Heart left ventricle (tissue), 16 donors: ENCODE measurements around the gene SMIM21. TPM values are rescaled to one million over a fixed set of nuclear protein-coding genes. Genes with fewer than 3 reads are reported as not detected.

Experiments used
- ATAC-seq, 4 donors: fragments of 200-7000 bp; cut with Tn5 transposase; one replicate each; pipeline ENCODE4 v1.9.1; 2020 to 2022; ENCODE audit warnings: moderate library complexity in 4 of 4, mild to moderate bottlenecking in 3 of 4, moderate number of reproducible peaks in 1 of 4
- DNase-seq, 5 donors: peaks; one replicate each; pipeline ENCODE4 v3.0.0-alpha.2; 2020
- H3K27ac ChIP-seq, 12 donors: fragments of 200-600 bp; sonication (generic) in 4 of 12; one replicate each; pipeline versions ENCODE4 v1.5.0 to v1.8.0; 2016 to 2022; ENCODE audit warnings: mild to moderate bottlenecking in 2 of 12
- H3K27me3 ChIP-seq, 9 donors: fragments of 200-600 bp; sonication (generic) in 2 of 9; one replicate each; pipeline versions ENCODE4 v1.5.1 to v1.8.0; 2016 to 2022; ENCODE audit warnings: mild to moderate bottlenecking in 3 of 9
- H3K36me3 ChIP-seq, 9 donors: fragments of 200-600 bp; sonication (generic) in 2 of 9; one replicate each; pipeline versions ENCODE4 v1.5.0 to v1.8.0; 2018 to 2022; ENCODE audit warnings: mild to moderate bottlenecking in 2 of 9
- H3K4me1 ChIP-seq, 12 donors: fragments of 200-600 bp; sonication (generic) in 4 of 12; one replicate each; pipeline versions ENCODE4 v1.5.0 to v1.8.0; 2016 to 2022; ENCODE audit warnings: mild to moderate bottlenecking in 3 of 12
- H3K4me3 ChIP-seq, 12 donors: fragments of 200-600 bp; sonication (generic) in 4 of 12; one replicate each; pipeline versions ENCODE4 v1.5.0 to v1.8.0; 2017 to 2022; ENCODE audit warnings: mild to moderate bottlenecking in 9 of 12, moderate library complexity in 4 of 12
- H3K9me3 ChIP-seq, 12 donors: fragments of 200-600 bp; sonication (generic) in 4 of 12; one replicate each; pipeline versions ENCODE4 v1.5.0 to v1.8.0; 2016 to 2022; ENCODE audit warnings: mild to moderate bottlenecking in 1 of 12
- POLR2A ChIP-seq, 2 donors: fragments of 450-650 bp; IDR thresholded peaks; one replicate each; pipeline ENCODE4 v1.6.1; 2017; ENCODE audit warnings: antibody characterized with exemption in 2 of 2, mild to moderate bottlenecking in 2 of 2, moderate library complexity in 2 of 2
- WGBS, 4 donors: extraction: QIAGEN DNeasy Blood & Tissue Kit in 2 of 4; methylation state at CpG; one replicate each; pipeline versions ENCODE4 v1.1.5 to v1.1.7; 2013 to 2018; 5-methylcytosine and 5-hydroxymethylcytosine counted together
- intact Hi-C, 10 donors: fragments of 100-400 bp; cut with DNase I; formaldehyde crosslinking; loops; one replicate each; pipeline versions ENCODE4 v1.11.1 to v1.14.2; 2022
- polyA plus RNA-seq, 2 donors: library from polyadenylated mRNA; stranded (reverse); fragments of 200-250 nt; gene quantifications; one replicate each; pipeline ENCODE4 v1.2.3, GENCODE V29; 2013
- total RNA-seq, 9 donors: library from RNA; depleted of rRNA in 2 of 9; stranded (reverse); fragments of >200 nt in 2 of 9; fragmentation: NEBNext Ultra II Directional in 3 of 9; extraction: Animal tissue kit (Norgen Biotek cat#: 25700) in 3 of 9; gene quantifications; one replicate each; pipeline versions ENCODE4 v1.1.0 to v1.2.4, GENCODE V29; 2016 to 2023
- TF ChIP-seq, protein P1 (sequence below), 12 donors: fragments of 200-600 bp; sonication (generic) in 4 of 12; IDR thresholded peaks; one replicate each; pipeline versions ENCODE4 v1.5.0 to v1.8.0; 2018 to 2022; ENCODE audit warnings: antibody characterized with exemption in 12 of 12, mild to moderate bottlenecking in 5 of 12
- donor health status: ischemic (EF 13 %, LVEDD 7.1; RV severe dilation, severe dysfunction).
- donor health status: healthy with polysubstance abuse.
- donor health status: DM: no; HTN: yes; CAD: no.
- donor health status: DM: no; HTN: no; CAD: no.
- donor health status: ischemic (EF 25% LVEDD 6.9; RV normal size, moderate dysfunction).
- donor health status: ischemic (EF 25% LVEDD 5.7; RV mildly dilated, moderate dysfunction).
- donor health status: healthy.
- donor health status: DM: yes; HTN: yes; CAD: no.
- donor health status: ischemic (EF 35%, LVEDD 5.7; RV mildly dilated, moderate dysfunction).
- donor health status: nonischemic (EF 11% LVEDD 7.7; RV severe dilation, severe dysfunction).
- donor health status: DM: yes; HTN: yes; CAD: no.
- donor health status: PGD.
- donor health status: ischemic (EF 29% LVEDD 5.4; RV normal size, mild dysfunction).
- donor health status: nonischemic (EF 23%, LVEDD 6.1; RV moderate dilation, normal function).

SMIM21 gene
- total and polyA plus RNA-seq, 11 donors: not detected

DNA sequence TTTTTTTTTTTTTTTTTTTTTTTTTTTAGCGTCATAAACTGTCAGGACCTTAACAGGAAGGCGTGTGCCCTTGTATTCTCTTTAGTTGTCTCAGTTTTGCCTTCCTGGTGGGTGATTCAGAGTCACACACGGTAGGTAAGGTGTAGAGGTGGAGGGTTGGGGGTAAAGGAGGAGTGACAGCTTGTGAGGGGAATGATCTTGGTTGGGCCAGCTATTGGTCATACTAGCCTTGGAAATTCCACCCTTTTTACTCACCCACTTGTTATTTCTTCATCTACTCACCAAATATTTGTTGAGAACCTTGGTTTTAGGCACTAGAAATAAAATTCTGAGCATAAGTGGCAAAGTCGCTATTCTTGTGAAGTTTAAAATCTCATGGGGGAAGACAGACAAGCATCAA is 22.2 kb downstream of the SMIM21 start:
- Histone ChIP-seq H3K27ac (no peak overlapping the region), H3K4me1 (no peaks in the 10 kb centered on the region)
- WGBS, 4 donors: 94 to 96% (median 96%) methylated on average over 4 of the region's 4 CpGs

DNA sequence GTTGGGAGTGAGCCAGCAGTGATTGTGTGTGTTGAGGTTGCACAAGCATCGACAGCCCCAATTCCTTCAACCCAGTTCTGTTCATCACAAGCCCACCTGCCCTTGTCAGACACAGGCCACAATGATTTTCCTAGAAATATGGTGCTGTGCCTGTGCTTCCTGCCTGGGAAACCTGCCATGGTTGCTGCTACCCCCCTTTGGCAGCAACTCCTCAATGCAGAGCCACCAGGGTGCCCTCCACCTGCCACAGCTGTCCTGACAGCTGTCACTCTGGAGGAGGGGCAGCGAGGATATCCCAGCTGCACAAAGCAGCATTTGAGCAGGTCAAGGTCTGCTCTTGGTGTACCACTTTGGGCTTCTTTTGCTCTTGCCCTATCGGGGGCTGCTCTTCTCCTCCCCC is 27.1 kb downstream of the SMIM21 start:
- DNase-seq (no peak), ATAC-seq (no peak)
- H3K27ac ChIP-seq: no peak overlapping the region
- H3K4me1 ChIP-seq: no peaks in the 10 kb centered on the region
- no peaks in the 10 kb centered on the region for H3K36me3 ChIP-seq
- TF ChIP-seq POLR2A (IDR thresholded peaks at IDR 0.05): no peak
- TF ChIP-seq, protein P1, sequence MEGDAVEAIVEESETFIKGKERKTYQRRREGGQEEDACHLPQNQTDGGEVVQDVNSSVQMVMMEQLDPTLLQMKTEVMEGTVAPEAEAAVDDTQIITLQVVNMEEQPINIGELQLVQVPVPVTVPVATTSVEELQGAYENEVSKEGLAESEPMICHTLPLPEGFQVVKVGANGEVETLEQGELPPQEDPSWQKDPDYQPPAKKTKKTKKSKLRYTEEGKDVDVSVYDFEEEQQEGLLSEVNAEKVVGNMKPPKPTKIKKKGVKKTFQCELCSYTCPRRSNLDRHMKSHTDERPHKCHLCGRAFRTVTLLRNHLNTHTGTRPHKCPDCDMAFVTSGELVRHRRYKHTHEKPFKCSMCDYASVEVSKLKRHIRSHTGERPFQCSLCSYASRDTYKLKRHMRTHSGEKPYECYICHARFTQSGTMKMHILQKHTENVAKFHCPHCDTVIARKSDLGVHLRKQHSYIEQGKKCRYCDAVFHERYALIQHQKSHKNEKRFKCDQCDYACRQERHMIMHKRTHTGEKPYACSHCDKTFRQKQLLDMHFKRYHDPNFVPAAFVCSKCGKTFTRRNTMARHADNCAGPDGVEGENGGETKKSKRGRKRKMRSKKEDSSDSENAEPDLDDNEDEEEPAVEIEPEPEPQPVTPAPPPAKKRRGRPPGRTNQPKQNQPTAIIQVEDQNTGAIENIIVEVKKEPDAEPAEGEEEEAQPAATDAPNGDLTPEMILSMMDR (IDR thresholded peaks at IDR 0.05): no peak
- WGBS, 4 donors: 79 to 94% (median 89%) methylated on average over 3 of the region's 3 CpGs
- H3K27me3 ChIP-seq: peaks cover 0 to 8% (median 0%) of the 10 kb centered on the region in 9 donors
- intact Hi-C loops: no loop called here
- H3K4me3 ChIP-seq: no peak overlapping the region
- no peaks in the 10 kb centered on the region for H3K9me3 ChIP-seq

More for the DNA sequence above, 22.2 kb downstream of the SMIM21 start:
- Histone ChIP-seq H3K4me3 (no peak overlapping the region), H3K36me3 (no peaks in the 10 kb centered on the region), H3K9me3 (no peaks in the 10 kb centered on the region), H3K27me3 (no peaks in the 10 kb centered on the region)
- no peak for ATAC-seq
- TF ChIP-seq, protein P1 (IDR thresholded peaks at IDR 0.05): no peak
- no peak for TF ChIP-seq POLR2A (IDR thresholded peaks at IDR 0.05)
- no peak for DNase-seq
- intact Hi-C loops: no loop called here

DNA sequence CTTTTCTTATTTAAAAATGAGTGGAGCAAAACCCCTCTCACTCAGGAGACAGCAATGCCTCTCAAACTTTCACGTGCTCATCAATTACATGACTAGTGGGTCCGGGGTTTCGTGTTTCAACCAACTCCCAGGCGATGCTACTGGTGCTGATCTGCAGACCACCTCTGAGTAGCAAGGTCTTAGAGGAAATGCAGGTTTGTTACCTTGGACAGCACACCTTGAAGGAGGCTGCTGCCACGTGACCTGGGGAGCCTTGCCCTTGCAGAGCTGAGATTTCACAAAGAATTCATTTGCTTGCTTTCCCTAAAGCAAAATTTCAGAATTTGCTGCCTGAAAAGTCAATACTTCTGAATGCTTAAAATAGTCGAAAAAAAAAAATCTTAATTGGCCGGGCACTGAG is 32.4 kb downstream of the SMIM21 start:
- no peak for DNase-seq
- WGBS, 4 donors: 87 to 92% (median 88%) methylated on average over 7 of the region's 7 CpGs

DNA sequence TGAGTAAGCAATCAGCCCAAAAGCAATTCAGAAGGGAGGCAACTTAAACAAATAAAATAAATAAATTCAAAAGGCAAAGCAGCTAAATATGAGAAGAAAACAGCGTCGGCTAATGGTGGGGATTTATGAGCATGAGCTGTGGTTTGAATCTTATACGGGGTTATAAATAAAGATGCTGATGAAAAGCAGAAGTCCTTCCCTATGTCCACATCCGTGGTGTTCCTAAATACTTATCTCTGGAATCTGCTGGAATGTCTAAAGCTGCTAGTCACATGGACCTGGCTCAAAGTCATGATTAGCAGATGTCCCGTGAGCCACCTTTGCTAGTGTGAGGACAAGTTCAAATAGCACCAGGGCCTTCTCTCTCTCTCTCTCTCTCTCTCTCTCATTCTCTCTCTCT is 33.8 kb downstream of the SMIM21 start:
- ATAC-seq: no peak
- WGBS, 4 donors: 31 to 43% (median 40%) methylated on average over 5 of the region's 5 CpGs
- TF ChIP-seq POLR2A (IDR thresholded peaks at IDR 0.05): no peak
- TF ChIP-seq, protein P1 (IDR thresholded peaks at IDR 0.05): no peak
- Histone ChIP-seq H3K27me3 (peaks cover 0 to 4% (median 0%) of the 10 kb centered on the region in 9 donors), H3K4me1 (peaks cover 0 to 8% (median 0%) of the 10 kb centered on the region in 12 donors), H3K9me3 (no peaks in the 10 kb centered on the region), H3K36me3 (no peaks in the 10 kb centered on the region), H3K4me3 (no peak overlapping the region), H3K27ac (no peak overlapping the region)
- intact Hi-C loops: no loop called here
- DNase-seq: no peak

More for the DNA sequence above, 32.4 kb downstream of the SMIM21 start:
- Histone ChIP-seq H3K36me3 (no peaks in the 10 kb centered on the region), H3K9me3 (no peaks in the 10 kb centered on the region), H3K4me1 (peaks cover 0 to 8% (median 0%) of the 10 kb centered on the region in 12 donors), H3K27me3 (peaks cover 0 to 8% (median 0%) of the 10 kb centered on the region in 9 donors), H3K4me3 (no peak overlapping the region), H3K27ac (no peak overlapping the region)
- intact Hi-C loops: no loop called here
- TF ChIP-seq, protein P1 (IDR thresholded peaks at IDR 0.05): no peak
- TF ChIP-seq POLR2A (IDR thresholded peaks at IDR 0.05): no peak
- no peak for ATAC-seq
